HG02610 (cell line): Measurements from ENCODE around the gene TSPAN8.
"Not testable (repeated sequence)": the region's sequence is repeated elsewhere in the genome, so short reads cannot be mapped to it uniquely, and the experiment has no call there.

Source experiments
- ATAC-seq: cut with Tn5 transposase; IDR thresholded peaks from one replicate; pipeline ENCODE4 v1.9.1; 2021; ENCODE audit warnings: mild to moderate bottlenecking, moderate library complexity; ENCODE audit not compliant: unreplicated experiment

Gene TSPAN8

DNA sequence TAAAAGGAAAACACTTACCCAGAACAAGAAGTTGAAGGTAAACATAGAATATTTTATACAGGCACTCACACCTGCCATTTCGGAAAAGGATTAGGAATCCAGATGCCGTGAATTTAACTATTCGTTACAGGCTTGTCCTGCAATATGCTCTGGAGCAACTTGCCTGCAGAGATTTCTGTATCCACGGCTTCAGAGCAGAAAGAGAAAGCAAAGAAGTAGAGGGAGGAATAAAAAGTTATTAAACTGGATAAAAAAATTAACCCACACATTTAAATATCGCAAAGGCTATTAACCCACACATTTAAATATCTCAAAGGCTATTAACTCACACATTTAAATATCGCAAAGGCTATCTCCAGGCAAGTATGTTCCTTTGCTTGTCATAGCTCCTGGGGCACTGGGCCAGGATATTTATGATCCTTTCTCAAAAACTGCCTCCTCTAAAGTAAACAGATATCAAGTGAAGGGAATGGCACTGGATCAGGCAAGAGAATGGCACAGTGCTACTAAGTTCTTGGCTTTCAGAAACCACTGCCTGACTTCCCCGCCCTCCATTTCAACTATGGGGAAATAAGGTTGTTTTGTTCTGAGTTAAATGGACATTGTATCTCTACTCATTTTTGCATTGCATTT lies at the start of gene TSPAN8:
Gene TSPAN8, minus strand, starts transcription at position 399 of the 633 bp plus-strand sequence. Its CDS starts 321 bp downstream, at position 78.
- no peak for ATAC-seq

DNA sequence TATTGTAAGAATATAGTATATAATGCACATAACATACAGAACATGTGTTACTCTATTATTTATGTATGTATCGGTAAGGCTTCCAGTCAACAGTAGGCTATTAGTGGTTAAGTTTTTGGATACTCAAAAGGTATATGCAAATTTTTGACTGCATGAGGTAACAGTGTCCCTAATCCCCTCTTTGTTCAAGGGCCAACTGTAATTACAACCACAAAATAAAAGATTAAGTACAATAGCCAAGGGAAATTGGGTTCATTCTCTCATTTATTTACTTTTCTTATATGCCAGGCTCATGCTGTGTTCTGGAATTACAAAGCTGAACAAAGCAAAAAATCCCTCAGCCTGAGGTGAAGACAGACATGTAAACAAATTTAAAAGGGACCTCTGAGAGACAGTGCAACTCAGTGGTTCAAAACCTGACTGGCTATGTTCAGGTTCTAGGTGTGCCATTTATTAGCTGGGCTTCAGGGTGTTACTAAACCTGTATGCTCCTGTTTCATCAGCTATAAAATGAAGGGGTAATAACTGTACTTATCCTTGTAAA lies 43.4 kb upstream of the TSPAN8 start:
- ATAC-seq: no peak

DNA sequence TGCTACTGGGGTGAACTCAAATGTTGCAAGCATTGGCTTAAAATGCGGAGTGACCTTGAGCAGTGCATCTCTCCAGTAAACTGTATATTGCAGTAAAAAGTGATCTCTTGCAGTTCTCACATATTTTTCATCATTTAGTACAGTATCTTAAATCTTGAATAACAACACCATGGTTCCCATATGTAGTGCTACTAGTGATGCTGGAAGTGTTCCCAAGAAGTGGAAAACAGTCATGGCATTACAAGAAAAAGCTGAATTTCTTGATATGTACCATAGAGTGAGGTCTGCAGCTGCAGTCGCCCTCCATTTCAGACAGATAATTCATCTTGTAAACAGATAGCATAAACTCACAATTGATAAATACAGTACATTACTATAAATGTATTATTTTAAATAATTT lies 42.9 kb upstream of the TSPAN8 start:
- no peak for ATAC-seq

DNA sequence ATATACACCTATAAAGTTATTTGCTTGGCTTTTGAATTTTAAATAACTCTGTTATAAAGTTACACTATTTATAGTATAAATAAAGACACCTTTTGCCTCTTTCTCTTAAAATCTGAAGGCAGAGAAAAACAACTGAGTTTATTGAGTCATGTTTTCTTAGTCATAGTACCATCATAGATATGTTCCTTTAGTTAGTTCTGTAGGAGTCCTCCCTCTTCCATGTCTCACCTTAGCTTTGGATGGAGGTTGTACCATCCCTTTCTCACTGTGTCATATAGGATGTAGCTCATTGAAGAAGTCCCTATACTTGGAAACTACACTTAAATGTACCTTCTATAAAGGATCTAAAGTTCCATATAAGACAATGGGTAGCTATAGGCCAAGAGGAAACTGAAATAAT lies 39.7 kb upstream of the TSPAN8 start:
- ATAC-seq: no peak

DNA sequence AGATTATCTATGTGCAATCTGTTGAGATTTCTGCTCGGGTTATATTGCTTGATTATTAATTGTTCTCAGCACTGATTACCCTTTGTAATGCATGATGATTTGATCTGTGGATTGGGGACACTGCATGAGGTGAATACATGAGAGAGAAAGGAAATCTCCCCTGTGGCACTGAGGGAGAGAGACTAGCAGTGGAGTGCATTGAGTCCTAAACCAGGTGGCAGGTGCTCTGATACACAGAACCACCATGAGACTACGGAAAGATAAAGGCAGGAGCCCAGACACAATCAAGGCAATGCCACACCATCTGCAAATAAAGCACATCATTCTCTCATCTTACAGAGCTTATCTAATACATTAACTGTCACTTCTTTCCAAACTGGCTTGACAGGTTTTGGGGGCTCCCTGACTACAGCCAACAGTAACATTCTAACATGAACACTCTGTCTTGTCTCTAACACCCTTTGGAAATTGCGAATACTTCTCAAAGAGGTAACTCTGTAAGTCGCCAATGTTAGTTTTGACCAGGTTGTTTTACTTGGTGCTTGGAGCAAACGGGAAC lies 37.6 kb upstream of the TSPAN8 start:
- no peak for ATAC-seq

DNA sequence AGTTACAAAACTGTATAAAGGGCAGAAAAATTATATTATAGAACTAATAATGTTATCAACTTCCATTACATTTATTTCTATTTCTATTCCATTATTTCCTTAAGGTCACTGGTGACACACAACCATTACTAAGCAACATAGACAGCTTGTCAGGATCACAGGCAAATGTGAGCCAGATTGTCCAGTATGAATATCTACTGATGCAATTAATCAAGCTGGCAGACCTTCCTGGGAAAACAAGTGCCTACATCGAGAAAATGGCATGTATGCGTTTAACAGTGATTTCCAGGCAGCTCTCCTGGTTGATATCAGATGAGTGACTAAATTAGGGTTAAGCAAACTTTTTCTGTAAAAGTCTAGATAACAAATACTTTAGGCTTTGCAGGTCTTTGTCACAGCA lies 36.9 kb upstream of the TSPAN8 start:
- no peak for ATAC-seq

DNA sequence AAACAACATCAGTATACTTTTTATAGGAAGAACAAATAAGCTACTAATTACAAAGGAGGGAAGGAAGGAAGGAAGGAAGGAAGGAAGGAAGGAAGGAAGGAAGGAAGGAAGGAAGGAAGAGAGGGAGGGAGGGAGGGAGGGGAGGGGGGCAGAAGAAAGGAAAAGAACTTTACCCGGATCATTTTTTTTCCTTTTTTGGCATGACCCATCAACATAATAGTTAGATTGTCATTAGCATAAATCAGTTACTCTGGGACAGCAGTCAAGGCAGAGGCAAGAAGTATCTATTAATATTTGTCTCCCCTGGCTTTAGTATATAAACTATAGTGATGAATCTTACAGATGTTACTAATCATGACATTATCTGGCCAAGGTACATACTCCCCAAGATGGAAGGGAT lies 35.2 kb upstream of the TSPAN8 start:
- ATAC-seq: no peak

DNA sequence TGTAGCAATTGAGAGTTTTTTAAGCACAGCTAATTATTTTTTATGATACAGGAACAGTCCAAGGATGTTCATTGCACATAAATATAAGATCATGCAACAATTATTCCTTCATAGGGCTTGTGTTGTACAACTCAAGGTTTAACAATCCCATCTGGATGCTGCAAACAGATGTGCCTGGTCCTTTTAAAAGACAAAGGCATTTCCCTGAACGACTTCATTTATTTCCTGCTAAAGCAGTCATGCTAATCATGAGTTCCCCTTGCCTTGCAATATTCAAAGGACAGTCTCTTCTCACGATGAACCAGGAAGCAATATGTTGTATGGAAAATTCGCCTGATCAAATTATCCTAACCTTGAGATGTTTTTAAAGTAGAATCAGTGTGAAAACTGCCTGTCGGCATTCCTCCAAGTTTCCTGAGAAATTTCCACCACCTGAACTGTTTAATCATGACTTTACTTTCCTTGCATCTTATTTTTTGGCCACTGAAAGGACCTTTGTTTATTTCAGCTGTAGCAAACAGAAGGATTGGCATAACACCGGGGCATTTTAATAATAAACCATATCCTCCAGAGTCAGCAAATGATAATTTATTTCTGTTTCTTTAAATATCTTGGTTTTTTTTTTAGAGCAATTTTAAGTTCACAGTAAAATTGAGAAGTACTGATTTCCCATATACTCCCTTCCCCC lies 33.9 kb upstream of the TSPAN8 start:
- no peak for ATAC-seq

DNA sequence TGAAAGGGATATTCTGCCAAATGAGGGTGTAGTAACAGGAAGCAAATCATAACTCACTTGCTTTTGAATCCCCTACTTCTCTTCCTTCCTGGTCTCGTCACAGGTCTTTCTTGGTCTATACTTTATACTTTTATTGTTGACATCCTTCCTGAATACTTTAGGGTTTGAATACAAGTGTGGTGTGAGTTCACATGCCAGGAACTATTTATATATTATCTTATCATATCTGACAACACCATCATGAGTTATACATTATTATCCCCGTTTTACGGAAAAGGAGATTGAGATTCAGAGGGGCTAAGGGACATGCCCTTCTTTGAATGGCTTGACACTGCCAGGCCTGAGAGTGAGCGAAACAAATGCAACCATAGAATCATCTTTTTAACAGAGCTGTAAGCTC lies 33.0 kb upstream of the TSPAN8 start:
- no peak for ATAC-seq

DNA sequence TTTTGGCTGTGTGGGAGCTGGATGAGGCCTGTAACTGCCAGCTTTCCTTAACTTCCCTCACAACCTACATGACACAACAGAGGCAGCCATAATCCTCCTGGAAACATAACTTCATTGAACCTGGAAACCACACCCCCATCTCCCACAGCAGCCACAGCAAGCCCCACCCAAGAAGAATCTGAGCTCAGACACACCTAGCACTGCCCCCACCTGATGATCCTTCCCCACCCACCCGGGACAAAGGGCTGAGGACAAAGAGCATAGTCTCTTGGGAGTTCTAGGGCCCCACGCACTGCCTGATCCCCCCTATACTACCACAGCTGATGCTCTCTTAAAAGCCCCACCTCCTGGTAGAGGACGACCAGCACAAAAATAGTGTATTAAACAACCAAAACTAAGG lies 29.6 kb upstream of the TSPAN8 start:
- no peak for ATAC-seq

DNA sequence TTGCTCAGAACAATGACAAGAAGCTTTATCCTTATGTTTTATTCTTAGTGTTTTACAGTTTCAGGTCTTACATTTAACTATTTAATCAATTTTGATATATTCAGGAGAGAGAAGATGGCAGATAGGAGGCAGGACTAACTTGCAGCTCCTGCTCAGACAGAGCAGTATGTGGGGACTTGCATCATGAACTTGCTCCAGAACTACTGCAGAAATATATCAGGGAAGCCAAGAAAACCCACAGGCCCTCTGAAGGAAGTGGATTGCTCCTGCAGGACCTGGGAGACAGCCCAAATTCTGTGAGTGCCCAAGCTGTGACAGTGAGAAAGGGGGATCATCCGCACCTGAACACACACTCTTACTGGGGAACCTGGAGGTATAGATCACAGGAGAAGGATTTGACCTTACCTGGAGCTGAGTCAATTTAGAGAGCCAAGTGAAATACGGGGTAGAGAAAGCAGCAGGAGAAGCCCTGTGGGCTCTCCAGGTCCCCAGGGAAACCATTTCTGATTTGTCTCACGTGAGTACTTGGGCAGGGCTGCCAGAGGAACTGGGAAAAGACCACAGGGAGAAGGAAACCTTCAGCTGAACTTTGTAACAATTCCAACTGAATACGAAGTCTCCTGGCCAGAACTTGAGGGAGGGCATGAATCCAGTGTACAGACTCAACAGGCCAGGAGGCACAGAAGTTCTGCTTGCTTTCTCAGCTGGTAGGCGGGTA lies 28.9 kb upstream of the TSPAN8 start:
- no peak for ATAC-seq

DNA sequence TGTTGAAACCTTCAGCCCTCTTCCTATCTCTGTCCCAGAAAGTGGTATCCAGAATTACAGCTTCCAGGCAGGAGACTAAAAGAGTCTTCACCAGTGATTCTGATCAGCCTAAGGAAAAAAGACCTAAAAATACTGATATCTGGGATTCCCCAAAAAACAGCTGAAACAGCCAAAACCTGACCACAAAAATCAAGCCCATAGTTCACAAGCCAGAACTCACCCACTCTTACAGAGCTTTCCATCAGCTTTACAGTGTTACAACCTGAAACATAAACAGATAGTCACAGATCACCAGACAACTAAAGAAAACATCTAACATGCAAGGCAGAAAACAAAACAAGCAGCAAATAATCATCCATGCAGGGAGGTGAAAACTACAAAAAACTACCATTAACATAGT lies 26.0 kb upstream of the TSPAN8 start:
- ATAC-seq: no peak

DNA sequence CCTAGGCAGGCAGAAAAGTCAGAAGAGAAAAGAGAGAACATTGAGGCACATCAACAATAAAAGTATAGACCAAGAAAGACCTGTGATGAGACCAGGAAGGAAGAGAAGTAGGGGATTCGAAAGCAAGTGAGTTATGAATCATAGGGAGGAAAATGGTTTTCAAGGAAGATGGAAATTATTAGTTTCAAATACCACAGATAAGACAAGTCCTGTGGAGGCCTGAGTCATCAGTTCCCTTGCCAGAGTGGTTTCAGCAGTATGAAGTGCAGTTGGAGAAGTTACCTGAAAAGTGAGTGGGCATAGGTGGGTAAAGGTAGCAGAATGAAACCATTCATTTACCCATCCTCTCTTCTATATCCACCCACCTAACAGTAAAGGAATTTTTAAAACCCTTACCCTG lies 25.2 kb upstream of the TSPAN8 start:
- ATAC-seq: no peak

DNA sequence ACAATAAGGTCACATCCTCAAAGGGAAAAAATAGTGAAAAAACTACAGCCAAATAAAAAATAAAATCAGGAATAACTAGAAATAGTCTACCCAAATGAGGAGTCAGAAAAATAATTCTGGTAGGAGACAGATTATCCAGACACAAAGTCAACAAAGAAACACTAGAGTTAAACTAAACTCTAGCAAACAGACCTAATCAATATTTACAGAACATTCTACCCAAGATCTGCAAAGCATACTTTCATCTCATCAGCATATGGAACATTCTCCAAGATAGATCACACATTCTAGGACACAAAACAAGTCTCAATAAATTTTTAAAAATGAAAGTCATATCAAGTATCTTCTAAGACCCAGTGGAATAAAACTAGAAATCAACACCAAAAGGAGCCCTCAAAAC lies 20.4 kb upstream of the TSPAN8 start:
- ATAC-seq: no peak

DNA sequence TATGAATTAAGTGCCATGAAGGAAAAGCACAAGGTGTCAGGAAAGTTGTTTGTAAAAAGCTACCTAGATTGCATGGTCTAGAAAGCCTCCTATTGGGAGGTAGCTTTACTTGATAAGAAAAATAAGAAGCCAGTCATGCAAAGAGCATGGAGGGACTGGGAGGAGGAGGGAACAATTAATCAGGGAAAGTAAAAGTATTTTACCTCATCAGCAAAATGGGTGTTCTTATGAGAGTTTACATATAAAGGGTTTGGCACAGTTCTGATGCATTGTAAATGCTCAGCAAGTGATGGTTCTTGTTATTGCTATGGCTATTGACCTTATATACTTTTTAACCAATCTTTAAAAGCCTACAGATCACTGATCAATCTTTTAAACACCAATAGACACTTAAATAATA lies 17.0 kb upstream of the TSPAN8 start:
- ATAC-seq: no peak

DNA sequence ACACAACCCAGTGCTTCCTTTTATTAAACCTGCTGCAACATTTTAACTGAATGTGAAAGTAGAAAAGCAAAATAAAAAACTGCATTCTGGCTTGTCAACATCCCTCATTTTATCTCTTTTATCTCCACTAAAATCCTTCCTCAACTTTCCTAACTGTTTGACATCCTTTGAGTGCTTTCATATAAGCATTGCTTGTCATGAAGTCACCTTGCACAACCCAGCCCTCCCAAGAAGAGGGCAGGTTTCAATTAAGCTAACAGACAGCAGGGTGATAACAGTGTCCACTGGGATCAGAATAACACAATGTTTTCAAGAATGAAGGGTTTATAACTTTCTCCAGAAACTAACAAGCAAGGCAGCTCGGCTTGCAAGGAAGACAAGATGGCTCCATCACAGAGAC lies 16.3 kb upstream of the TSPAN8 start:
- ATAC-seq: no peak

DNA sequence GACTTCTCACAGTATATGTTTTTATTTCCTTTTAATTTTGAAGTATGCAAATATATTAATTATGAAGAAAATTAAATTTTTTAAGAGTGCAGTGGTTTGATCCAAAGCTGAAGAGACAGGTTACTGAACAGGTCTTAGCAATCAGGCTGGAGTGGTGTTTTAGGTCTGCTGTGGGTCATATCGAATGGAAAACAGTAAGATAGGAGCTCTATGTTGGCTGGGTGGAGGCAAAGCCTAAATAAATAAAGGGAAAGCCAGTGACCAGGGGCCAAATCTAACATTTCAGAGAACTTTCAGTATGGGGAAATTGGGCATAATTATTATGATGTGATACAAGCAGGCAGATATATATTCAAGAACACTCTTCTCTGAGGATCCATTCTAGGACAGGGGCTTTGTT lies 12.7 kb upstream of the TSPAN8 start:
- no peak for ATAC-seq

DNA sequence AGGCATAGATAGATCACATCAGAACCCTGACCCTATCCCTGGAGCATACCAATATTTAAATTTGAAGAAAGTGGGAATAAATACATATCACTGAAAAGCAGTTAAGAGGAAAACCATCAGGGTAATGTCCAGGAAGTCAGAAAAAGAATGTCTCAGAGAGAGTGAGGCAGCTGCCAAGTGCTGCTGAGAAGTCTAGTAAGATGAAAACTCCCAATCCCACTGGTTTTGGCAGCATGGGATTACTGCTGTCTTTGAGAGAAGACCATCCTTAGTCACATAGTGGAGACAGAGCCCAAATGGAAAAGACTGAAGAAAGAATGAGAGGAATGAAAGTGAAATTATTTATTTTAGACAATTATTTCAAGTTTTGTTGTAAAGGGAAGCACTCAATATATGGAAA lies 11.5 kb upstream of the TSPAN8 start:
- ATAC-seq: no peak

DNA sequence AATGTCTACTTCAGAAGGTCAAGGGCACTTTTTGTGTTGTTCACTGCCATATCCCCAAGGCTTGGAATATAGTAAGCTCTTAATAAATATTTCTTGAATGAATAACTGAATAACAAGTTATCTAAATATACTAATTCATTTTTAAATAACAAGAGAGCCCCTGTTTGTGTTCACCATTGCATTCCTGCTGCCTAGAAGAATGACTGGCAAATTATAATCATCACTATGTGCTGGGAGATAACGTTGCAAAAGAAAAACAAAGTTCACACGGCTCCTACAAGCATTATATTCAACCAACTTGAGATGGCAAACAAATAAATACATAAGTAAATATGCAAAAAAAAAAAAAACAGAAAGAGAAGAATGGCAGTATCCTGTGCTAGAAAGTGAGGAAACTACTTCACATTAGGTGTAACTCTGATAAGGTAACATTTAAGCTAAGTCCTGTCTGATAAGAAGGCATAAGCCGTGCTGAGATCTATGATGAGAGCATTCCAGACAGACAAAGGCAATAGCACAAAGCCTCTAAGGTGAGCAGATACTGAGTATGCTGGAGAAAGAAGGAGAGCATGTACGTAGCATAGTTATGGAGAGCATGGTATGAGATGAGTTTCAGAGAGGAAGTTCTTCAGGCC lies 9.2 kb upstream of the TSPAN8 start:
- ATAC-seq: no peak

DNA sequence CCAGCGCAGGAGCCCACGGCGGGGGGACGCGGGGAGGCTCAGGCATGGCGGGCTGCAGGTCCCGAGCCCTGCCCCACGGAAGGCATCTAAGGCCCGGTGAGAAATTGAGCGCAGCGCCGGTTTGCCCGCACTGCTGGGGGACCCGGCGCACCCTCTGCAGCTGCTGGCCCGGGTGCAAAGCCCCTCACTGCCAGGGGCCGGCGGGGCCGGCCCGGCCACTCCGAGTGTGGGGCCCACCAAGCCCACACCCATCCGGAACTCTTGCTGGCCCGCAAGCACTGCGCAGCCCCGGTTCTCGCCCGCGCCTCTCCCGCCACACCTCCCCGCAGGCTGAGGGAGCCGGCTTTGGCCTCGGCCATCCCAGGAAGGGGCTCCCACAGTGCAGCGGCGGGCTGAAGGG lies 8.5 kb upstream of the TSPAN8 start:
- no peak for ATAC-seq

DNA sequence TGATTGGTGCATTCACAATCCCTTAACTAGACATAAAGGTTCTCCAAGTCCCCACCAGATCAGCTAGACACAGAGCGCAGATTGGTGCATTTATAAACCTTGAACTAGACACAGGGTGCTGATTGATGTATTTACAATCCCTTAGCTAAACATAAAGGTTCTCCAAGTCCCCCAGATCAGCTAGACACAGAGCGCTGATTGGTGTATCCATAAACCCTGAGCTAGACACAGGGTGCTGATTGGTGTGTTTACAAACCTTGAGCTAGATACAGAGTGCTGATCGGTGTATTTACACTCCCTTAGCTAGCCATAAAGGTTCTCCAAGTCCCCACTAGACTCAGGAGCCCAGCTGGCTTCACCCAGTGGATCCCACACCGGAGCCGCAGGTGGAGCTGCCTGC lies 8.0 kb upstream of the TSPAN8 start:
- not testable (repeated sequence) for ATAC-seq
